IPS DF 6.9 (cell line): ENCODE measurements around the gene PIR.

ENCODE experiments used
- DNase-seq: peaks from one replicate; pipeline ENCODE4 v3.0.0-alpha.2; 2013; ENCODE audit warnings: low read depth, low spot score
- H3K27ac ChIP-seq: one replicate; pipeline ENCODE4 v1.5.1; 2013; ENCODE audit warnings: low read length, control low read depth
- H3K27me3 ChIP-seq: 2 replicates; pipeline ENCODE4 v1.6.1; 2013; ENCODE audit warnings: mild to moderate bottlenecking, low read length; ENCODE audit not compliant: control insufficient read depth, insufficient read depth
- H3K36me3 ChIP-seq: 2 replicates; pipeline ENCODE4 v1.6.1; 2013; ENCODE audit warnings: low read length; ENCODE audit not compliant: control insufficient read depth, insufficient read depth
- H3K4me1 ChIP-seq: 2 replicates; pipeline ENCODE4 v1.6.1; 2013; ENCODE audit warnings: low read length; ENCODE audit not compliant: control insufficient read depth, insufficient read depth
- H3K4me3 ChIP-seq: 2 replicates; pipeline ENCODE4 v1.5.1; 2013; ENCODE audit warnings: mild to moderate bottlenecking, low read length
- H3K9me3 ChIP-seq: 2 replicates; pipeline ENCODE4 v1.6.1; 2013; ENCODE audit warnings: low read length, inconsistent platforms; ENCODE audit not compliant: control insufficient read depth, insufficient read depth
- WGBS: extraction: QIAGEN DNeasy Blood & Tissue Kit; methylation state at CpG from one replicate; pipeline ENCODE4 v1.1.7; 2013; ENCODE audit warnings: mixed read lengths, missing lambda C conversion rate; ENCODE audit not compliant: insufficient read length, insufficient coverage; 5-methylcytosine and 5-hydroxymethylcytosine counted together

The PIR gene

DNA sequence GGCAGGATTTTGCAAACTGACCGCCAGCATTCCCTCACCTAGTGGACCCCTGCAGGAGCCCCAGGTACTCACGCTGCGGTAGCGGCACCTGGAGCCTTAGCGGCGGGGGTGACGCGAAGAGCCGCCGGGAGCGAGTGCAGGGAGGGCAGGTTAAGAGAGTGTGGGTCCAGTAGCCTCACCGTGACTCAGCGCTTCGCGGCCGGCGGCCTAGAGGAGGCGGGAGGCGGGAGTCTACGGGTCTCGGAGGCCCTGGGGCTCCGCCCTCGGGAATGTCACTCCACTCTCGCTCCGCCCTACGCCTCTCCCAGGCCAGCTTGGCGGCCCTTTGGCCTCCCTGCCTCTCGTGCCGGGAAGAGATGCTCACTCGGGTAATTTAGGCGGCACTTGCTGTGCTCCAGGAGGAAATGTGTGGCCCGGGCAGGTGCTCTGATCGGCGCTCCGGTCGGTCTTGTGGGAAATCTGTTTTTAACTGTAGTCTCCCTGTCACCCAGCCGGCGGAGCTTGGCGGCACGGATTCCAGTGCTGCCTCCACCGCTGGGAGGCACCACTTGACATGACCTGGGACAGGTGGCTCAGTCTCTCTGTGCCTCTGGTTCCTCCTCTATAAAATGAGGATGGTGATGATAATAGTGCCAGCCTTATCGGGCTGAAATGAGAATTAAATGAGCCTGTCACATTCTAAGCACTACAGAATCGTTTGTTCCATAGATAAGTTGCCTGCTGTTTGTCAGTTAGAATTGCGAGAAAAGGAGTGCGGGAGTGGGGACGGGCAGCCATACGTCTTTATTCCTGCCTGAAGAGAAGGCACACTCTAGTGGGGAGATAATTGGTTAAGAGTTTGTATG is at the start of gene PIR:
Gene PIR, minus strand, starts transcription at position 216 of the 845 bp plus-strand sequence. CDS start 2,076 bp downstream, outside the sequence.
- H3K9me3 ChIP-seq = no peaks in the 10 kb centered on the region
- peak within 1 kb of the TSS; percentile 56; the same call in 1 of the 2 replicates for H3K4me3 ChIP-seq
- H3K27ac ChIP-seq = no peak within 1 kb of the TSS
- no peak for DNase-seq
- WGBS = no CpG with 5 or more reads among the region's 47 CpGs
- no peaks in the 10 kb centered on the region for H3K36me3 ChIP-seq
- no peaks in the 10 kb centered on the region for H3K4me1 ChIP-seq
- H3K27me3 ChIP-seq = no peaks in the 10 kb centered on the region

DNA sequence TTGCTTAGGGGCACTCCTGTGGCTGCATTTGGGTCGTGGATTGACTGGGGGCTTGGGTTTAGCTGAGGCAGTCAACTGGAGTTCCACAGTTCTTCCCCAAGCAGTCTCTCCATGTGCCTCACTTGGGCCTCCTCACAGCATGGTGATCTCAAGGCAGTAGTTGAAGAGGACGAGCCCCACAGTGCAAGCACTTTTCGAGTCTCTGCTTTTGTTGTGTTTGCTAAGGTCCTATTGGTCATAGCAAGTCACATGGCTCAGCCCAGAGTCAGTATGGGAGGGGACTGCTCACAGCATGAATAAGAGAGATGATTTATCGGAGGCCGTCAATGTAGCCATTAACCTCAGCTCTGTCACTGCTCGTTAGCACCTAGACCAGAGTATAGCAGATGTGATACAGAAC is 37.2 kb upstream of the PIR start:
- H3K27ac ChIP-seq = no peak overlapping the region
- DNase-seq = no peak
- no CpG with 5 or more reads among the region's 6 CpGs for WGBS
- H3K9me3 ChIP-seq = no peaks in the 10 kb centered on the region
- H3K4me1 ChIP-seq = no peaks in the 10 kb centered on the region
- no peaks in the 10 kb centered on the region for H3K27me3 ChIP-seq
- no peaks in the 10 kb centered on the region for H3K36me3 ChIP-seq
- H3K4me3 ChIP-seq = no peak overlapping the region

DNA sequence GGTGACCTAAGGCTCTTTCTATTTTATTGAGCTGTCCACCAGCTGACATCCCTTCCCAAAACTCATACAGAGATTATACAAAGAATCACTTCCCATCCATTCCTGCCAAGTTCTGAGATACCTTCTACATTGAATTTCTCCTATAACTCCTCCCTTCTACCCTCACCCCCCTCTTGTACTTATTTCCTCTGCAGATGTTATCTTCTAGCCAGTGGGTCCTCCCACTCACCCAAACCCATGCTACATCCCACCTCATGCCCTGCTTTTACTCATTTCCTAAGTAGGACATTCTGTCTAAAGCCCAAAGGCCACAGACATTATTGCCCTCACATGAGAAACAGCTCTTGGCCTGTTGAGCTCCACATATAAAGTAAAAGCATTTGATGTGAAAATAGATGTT is 36.0 kb upstream of the PIR start:
- H3K36me3 ChIP-seq = no peaks in the 10 kb centered on the region
- H3K27me3 ChIP-seq = no peaks in the 10 kb centered on the region
- H3K4me3 ChIP-seq = no peak overlapping the region
- no peak for DNase-seq
- no peaks in the 10 kb centered on the region for H3K4me1 ChIP-seq
- H3K27ac ChIP-seq = no peak overlapping the region
- H3K9me3 ChIP-seq = no peaks in the 10 kb centered on the region

DNA sequence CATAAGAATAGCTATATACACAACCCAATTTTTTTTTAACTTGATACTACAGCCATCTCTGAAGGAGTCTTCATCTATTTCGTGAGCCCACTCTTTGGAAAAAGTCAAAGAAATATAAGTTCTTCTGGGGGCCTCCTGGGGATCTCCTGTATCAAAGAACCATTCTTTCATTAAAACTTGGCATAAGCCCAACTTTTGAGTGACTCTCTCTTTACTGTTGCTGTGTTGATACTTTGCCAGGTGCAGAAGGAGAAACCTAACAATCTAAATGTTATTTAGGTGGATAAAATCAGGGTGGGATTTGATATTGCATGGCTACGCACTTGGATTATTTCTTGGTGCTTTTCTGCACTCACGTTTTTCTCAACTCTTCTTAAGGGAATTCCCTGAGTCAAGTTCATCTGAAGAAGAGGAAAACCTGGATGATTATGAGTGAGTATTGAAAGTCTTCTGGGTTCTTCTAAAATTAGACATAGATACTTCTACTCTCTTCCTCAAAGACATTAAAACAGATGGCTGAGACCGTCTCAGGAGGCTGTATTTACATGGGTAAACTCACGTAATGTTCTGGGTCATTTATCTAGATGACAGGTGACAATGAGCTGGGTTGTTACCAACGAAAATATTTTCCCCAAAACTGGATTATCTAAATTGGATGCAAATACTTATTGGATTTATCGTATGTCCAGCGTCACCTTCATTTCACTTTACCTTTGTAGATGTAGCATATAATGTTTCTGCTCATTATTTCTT is 32.7 kb upstream of the PIR start:
- H3K36me3 ChIP-seq = no peaks in the 10 kb centered on the region
- H3K4me3 ChIP-seq = no peak overlapping the region
- WGBS = no CpG with 5 or more reads among the region's 8 CpGs
- no peak for DNase-seq
- H3K9me3 ChIP-seq = no peaks in the 10 kb centered on the region
- H3K27me3 ChIP-seq = no peaks in the 10 kb centered on the region
- H3K4me1 ChIP-seq = no peaks in the 10 kb centered on the region
- H3K27ac ChIP-seq = no peak overlapping the region

DNA sequence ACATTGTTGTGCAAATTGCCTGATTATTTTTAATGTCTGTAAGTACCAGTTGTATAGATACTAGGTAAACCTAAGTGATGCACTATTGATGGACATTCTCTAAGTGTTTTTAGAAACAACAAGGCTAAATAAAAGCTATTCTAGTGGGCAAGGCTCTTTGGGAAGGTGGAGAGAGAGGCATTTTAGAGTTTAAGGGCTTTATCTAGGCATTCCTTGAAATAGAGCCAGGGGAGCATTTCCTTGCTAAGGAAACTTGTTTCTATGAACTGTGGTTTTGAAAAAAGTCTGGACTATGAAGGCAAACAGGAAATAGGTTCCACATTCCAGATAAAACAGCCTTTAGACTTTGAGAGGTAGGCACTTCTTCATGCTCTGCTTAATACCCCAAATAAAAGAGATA is 31.3 kb upstream of the PIR start:
- H3K9me3 ChIP-seq = no peaks in the 10 kb centered on the region
- no peaks in the 10 kb centered on the region for H3K27me3 ChIP-seq
- no peak overlapping the region for H3K4me3 ChIP-seq
- no peaks in the 10 kb centered on the region for H3K36me3 ChIP-seq
- H3K4me1 ChIP-seq = no peaks in the 10 kb centered on the region
- H3K27ac ChIP-seq = no peak overlapping the region
- no peak for DNase-seq

DNA sequence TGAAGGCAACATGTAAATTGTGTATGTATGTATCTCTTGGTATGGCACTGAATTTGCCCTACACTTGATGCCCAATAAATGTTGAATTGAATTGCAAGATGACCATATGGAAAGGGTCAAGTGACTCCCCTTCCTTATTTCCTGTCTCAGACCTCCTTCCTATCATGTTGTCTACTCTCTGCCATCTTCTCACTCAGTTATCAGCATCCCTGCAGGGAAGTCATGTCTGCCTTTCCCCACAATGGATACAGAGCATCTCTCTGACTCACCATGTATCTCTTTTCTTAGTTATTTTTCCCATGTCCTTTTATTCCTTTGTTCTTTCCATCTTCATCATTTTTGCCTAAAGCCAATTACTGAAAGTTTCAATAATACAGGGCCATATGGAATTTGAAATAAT is 30.0 kb upstream of the PIR start:
- no peak for DNase-seq
- H3K9me3 ChIP-seq = no peaks in the 10 kb centered on the region
- no peaks in the 10 kb centered on the region for H3K27me3 ChIP-seq
- H3K27ac ChIP-seq = no peak overlapping the region
- H3K36me3 ChIP-seq = no peaks in the 10 kb centered on the region
- H3K4me1 ChIP-seq = no peaks in the 10 kb centered on the region
- H3K4me3 ChIP-seq = no peak overlapping the region

DNA sequence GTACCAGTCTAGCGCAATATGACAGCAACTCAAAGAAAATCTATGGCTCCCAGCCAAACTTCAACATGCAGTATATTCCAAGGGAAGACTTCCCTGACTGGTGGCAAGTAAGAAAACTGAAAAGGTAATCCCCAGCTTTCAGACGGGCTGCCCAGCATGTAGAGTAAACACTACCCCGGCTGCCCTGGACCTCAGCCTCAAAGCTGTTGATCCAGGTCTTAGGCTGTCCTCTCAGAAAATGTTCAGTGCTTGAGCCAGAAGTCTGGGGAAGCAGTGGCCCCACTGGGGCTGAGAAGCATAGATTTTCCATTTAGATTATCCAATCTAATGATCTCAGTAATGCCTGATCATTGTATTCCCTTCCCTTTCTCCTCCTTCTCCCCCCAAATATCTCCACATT is 29.3 kb upstream of the PIR start:
- Histone ChIP-seq H3K36me3 (no peaks in the 10 kb centered on the region), H3K4me1 (no peaks in the 10 kb centered on the region), H3K9me3 (no peaks in the 10 kb centered on the region), H3K27ac (no peak overlapping the region), H3K4me3 (no peak overlapping the region), H3K27me3 (no peaks in the 10 kb centered on the region)
- WGBS = no CpG with 5 or more reads among the region's 3 CpGs
- no peak for DNase-seq

DNA sequence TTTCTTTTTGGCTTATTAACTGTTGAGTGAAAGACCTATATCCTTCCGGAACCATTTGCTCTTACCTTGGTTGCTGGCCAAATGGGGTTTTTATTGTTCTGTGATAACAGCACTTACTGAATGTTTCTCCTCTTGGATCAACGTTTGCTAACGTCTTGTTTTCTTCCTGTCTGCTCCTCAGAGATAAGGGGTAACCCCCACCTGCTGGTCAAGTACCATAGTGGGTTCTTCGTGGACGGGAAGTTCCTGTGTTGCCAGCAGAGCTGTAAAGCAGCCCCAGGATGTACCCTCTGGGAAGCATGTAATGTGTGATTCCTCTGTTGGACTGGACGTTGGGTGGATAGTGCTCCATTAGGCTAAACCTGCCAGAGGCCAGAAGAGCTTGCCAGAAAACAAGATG is 22.8 kb upstream of the PIR start:
- DNase-seq = no peak
- H3K4me1 ChIP-seq = no peaks in the 10 kb centered on the region
- no peaks in the 10 kb centered on the region for H3K36me3 ChIP-seq
- H3K9me3 ChIP-seq = no peaks in the 10 kb centered on the region
- no peak overlapping the region for H3K27ac ChIP-seq
- no CpG with 5 or more reads among the region's 6 CpGs for WGBS
- H3K4me3 ChIP-seq = no peak overlapping the region
- no peaks in the 10 kb centered on the region for H3K27me3 ChIP-seq

DNA sequence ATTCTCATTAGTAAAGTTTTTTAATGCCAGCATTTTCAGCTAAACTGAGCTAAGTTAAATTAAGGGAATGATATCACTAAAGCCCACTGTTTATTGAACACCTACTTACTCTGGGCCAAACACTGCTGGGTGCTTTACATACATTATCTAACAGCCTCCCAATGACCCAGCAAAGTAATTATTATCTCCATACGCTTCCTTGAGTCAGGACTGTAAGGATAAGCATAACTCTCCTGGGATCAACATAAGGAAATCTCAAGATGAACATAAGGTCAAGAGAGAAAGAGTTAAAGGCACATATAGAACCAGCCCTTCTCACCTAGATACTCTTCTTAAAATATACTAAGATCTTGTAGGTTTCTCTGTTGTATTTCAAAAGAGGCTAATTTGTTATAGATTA is 21.1 kb upstream of the PIR start:
- Histone ChIP-seq H3K27ac (no peak overlapping the region), H3K27me3 (no peaks in the 10 kb centered on the region), H3K4me1 (no peaks in the 10 kb centered on the region), H3K36me3 (no peaks in the 10 kb centered on the region), H3K4me3 (no peak overlapping the region), H3K9me3 (no peaks in the 10 kb centered on the region)
- no CpG with 5 or more reads among the region's 1 CpG for WGBS
- no peak for DNase-seq

DNA sequence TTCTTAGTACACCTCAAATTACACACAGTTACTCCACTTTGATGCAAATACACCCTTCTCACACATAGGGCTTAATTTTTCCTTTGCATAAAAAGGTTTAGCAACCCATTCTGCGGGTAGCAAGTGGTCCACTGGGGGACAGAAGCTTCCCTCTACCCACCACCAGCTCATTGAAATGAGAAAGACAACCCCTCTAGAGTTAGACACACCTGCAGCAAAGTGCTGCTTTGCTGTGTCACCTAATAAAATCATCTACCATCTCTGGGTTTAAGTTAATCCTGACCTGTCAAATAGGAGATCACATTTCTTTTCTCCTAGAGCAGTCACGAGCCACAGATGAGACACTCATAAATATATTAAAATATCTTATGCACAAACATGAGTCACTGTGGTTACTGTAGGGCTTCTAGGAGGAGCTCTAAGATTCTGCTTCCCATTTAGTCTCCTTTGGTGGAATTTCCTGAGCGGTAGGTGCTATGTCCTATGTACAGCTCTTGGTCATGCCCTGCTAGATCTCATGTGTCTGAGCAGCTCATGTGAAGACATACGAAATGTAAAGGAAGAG is 19.4 kb upstream of the PIR start:
- no peak overlapping the region for H3K4me3 ChIP-seq
- H3K4me1 ChIP-seq = no peaks in the 10 kb centered on the region
- no peak for DNase-seq
- no peaks in the 10 kb centered on the region for H3K36me3 ChIP-seq
- no CpG with 5 or more reads among the region's 4 CpGs for WGBS
- no peaks in the 10 kb centered on the region for H3K27me3 ChIP-seq
- H3K27ac ChIP-seq = no peak overlapping the region
- no peaks in the 10 kb centered on the region for H3K9me3 ChIP-seq
